ENCODE data around the gene TSR1.
A peak's percentile ranks its signal among the peaks of the same experiment; 100 is the strongest.

The TSR1 gene

DNA sequence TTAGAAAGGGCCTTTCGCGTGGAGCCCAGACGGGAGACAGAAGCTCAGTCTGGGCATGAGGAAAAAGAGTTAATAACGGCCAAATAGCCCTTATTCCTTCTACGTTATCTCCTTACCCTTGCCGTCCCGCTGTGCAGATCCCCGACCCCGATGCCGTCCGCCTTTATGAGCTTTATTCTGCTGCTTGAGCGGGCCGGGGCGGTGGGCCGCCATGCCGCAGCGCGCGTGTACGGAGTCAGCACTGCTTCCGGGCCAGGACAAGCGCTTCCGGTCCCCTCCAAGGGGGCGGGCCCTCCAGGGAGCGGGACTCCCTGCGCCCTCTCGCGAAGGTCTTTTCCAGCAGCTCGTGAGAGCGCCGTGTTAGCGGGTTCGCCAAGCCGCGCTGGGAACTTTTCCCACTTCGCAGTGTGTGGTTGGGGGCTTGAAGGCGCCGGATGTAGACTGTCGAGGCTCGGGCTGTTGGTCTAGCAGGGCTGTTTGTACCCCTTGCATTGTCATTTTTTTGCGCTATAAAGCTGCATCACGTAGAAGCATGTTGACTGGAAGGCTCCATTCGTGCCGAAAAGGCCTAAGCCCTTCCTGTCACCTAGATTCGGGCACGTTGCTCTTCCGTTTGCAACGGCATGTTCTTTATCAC is at the start of gene TSR1:
Gene TSR1 (minus strand): TSS at position 243 of the 637 bp plus-strand sequence. CDS start 30 bp downstream, at position 213.
- peak; percentile 77 for DNase-seq

GRCh38 chr17:2385240-2386210 is 49.3 kb upstream of the TSR1 start:
- DNase-seq = no peak

DNA sequence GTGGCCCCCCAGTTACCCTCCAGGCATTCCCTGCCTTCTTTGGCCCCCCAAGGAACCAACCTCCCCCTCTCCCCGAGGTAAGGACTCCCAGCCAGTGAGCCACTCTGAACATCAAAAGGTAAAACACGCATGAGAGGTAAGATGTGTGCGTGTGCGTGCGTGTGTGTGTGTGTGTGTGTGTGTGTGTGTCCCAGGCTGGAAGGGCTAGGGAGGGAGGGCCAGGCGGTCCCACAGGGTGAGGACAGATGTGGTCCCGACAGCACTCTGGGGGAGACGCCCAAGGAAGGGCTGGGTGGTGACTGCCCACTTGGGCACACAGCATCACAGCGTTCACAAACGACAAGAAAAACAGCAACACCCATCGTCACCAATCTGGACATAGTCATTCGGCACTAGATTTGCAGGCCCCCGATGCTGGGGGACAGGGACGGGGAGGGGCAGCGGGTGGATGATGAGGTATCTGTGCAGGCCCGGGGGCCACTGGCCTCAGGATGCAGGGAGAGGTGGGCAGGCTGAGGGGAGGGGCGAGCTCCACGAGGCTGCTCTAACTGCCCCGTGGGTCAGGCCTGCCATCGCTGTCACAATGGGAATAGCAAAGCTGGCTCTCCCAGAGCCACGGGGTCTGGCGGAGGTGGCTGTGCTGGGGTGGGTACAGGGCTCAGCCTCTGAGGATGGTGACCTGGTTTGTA is 48.3 kb upstream of the TSR1 start:
- no peak for DNase-seq

DNA sequence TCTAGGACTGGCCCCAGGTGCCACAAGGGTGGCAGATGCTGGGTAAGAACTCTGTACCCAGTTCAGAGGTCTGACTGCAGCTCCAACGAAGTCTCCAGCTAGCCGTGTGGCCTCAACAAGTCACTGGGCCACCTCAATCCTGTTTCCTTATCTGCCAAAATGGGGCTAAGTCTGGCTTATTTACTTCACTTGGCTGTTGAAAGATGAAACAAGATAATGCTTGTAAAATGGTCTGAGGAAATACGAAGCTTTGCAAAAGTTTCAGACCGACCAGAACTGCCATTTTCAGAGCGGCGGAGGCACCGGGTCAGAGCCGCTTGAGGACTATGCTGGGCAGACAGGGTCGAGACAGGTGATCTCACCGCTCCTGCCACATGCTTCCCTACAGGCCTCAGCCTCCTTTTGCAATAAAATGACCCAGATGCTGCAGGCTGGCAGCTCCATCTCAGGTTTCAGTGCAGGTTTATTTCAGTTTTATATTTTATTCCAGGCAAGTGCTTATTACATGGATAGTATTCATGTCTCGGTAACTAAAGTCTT is 47.4 kb upstream of the TSR1 start:
- no peak for DNase-seq

GRCh38 chr17:2380950-2381649 is 44.8 kb upstream of the TSR1 start:
- DNase-seq = no peak

DNA sequence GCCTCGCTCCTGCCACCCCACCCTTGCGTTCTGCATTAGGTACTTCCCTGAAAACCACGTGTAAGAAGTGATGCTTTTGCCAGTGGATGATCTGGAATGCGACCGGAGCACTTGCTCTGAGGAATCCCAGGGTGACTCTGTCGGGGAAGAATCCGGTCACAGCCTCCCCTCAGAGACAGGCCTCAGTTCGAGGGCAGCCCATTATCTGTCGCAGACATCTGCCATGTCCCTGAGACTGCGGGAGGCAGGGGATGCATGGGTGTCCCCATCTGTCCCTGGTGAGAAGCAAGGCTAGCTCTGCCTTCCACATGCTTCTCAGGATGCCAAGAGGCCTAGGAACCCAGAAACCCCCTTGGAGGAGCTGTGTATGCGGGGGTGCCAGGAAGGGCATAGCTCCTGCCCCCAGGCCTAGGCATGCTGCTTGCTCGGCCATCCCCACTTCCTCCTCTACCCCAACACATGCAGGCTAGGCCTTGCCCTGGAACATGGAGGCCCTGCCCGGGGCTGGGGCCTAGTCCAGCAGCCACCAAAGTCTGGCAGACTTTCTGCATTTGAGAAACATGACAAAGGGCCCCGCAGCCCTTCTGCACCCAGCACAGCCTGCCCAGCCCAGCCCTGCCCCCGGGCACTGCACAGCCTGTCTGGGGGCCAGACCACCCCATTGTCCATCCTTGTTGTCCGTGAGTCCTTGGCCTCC is 44.1 kb upstream of the TSR1 start:
- DNase-seq = no peak

DNA sequence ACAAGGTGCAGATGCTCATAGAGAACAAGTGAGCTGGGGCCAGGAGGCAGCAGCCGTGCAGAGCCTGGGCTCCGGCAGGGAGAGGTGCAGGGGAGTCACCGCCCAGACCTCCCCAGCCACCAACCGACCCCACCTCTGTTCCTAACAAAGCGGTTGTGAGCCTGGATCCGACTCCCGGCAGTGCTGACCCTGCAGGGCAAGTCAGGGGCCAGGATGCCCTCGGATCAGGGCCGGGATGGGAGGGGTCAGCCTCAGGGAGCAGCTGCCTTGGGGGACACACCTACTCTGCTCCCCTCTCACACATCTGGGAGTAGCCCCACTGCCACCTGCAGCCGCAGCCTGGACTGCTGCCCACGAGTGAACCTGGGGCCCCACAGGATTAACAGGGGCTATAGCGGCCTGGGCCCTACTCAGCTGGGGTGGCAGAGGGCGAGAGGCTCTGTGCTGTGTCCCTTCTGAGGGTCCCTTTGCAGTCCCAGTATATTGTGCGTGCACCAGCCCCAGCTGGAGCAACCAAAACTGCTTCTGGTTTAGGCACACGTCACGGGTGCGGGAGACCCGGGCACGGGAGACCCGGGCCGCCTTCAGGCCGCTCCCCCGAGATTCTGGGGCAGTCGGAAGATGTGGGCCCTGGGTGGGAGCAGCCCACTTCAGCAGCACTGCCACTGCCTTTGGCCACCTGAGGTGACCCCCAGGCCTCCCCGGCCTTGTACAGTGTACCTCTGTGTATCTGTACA is 43.4 kb upstream of the TSR1 start:
- no peak for DNase-seq

DNA sequence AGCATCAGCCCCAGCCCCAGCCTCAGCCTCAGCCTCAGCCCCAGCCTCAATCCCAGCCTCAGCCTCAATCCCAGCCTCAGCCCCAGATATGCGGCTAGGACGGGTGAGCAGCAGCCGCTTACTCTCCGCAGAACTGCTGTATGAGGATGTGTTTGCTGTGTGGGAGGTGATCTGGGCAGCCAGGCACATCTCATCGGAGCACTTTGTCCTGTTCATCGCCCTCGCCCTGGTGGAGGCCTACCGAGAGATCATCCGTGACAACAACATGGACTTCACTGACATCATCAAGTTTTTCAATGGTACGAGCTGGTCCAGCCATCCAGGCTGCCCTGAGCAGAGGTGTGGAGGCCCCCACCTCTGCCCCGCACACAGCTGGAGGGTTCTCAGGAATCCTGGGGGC is 42.6 kb upstream of the TSR1 start:
- DNase-seq = no peak

GRCh38 chr17:2377659-2378058 is 41.4 kb upstream of the TSR1 start:
- no peak for DNase-seq

DNA sequence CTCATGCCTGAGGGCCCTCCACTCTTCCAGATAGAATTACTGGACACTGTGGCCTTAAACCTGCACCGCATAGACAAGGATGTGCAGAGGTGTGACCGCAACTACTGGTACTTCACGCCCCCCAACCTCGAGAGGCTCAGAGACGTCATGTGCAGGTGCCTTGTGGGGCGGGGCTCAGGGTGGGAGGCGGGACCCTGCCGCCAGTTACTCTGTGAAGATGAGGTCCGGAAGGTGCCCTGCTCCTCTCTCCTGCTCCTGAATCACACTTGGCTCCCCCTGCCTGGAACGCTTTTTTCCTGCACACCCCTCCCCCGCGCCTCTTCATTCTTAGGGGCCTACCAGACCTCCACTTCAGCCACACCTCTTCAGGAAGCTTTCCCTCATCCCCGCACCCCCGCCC is 39.9 kb upstream of the TSR1 start:
- no peak for DNase-seq

DNA sequence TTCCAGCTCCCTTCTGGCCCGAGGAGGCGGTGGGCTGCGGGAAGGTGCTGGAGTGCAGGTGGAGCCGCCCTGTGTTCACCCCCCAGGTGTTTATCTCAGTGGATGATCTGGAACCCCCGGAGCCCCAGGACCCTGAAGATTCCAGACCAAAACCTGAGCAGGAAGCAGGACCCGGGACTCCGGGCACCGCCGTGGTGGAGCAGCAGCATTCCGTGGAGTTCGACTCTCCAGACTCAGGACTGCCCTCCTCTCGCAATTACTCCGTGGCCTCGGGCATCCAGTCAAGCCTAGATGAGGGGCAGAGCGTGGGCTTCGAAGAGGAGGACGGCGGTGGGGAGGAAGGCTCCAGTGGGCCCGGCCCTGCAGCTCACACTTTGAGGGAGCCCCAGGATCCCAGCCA is 39.1 kb upstream of the TSR1 start:
- DNase-seq = no peak

- DNase-seq = no peak
Observed at GRCh38 chr17:2374549-2375285, 38.5 kb upstream of the TSR1 start.

- DNase-seq = no peak
Observed at GRCh38 chr17:2373179-2373578, 36.9 kb upstream of the TSR1 start.

DNA sequence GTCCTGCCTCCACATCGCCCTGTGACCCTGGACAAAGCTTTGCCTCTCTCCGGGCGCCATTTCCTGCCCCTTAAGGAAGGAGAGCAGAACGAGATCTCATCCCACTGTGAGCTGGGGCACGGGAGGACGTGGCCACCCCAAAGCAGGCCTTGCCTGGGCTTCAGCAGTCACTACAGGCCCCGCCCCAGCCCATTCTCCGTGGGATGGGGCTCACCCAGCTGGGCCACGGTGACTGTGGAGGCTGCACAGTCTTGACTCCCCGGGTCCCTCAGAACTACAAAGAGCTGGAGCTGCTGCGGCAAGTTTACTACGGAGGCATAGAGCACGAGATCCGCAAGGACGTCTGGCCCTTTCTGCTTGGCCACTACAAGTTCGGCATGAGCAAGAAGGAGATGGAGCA is 36.4 kb upstream of the TSR1 start:
- DNase-seq = no peak

- no peak for DNase-seq
Observed at GRCh38 chr17:2372180-2372579, 35.9 kb upstream of the TSR1 start.

GRCh38 chr17:2371183-2372130 is 35.2 kb upstream of the TSR1 start:
- DNase-seq = no peak

DNA sequence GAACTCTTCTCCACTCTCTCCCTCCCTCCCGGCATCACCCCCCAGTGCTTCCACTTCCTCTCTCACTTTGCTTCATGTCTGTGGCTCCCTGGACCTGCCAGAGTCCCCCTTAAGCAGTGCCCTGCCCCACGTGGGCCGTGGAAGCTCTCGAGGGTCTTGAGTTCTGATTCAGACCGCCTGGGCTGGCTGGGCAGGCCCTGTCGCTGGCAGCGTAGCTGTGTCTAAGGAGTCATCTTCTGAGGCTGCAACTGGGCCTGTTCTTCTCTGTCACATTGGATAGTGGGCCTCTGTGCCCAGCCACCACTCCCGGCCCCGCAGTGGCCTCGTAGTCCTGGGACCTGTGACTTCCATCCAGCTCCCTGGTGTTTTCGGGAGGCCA is 33.9 kb upstream of the TSR1 start:
- DNase-seq = no peak

DNA sequence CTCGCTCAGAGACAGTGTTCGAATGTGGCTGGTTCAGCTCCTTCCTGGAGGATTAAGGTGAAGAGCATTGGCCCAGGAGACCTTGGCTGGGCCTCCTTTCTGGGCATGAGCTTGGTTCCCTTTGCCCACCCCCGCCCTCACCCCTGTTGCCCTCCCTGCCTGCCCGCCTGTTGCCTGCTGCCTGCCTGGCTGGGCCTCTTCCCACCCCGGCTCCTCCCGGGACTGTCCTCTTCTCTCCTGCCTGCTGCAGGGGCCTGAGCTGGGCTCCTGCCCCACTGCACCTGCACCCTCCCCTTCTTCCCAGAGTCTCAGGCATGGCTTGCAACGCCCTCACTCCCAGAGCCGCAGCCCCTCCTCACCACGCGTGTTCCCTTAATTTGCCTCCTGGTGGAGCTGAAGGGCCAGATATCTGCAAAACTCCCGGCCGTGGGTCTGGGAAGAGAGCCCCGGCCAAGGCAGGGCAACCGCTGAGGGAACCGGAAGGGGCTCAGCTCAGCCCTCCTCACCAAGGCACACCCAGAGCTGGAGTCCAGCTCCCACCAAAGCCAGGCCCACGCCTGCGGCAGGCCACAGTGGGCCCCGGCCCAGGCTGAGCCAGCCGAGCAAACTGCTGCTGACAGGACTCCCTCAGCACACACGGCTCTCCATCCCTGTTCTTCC is 33.4 kb upstream of the TSR1 start:
- DNase-seq = no peak

DNA sequence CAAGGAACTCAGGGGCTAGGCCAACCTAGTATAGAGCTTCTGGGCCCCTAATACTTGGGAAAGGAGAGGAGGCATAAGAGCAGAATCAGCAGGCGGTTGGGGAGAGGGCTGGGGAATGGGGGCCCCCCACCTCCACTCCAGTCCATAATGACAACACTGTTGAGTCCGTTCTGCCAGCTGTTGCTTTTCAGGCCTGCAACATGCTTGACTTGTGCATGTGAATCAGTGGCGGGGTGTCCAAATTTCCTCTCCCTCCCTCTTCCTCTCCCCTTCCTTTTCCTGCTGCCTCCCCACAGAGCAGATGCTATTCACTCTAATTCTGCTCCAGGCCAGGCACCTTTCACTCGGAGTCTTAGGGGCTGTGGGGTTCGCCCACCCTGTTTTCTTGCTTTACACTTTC is 32.8 kb upstream of the TSR1 start:
- DNase-seq = no peak

All from GDM1 (cell line).